Lower leg skin (tissue), 4 donors: Measurements from ENCODE around the gene PTGES. TPM values are rescaled to one million over a fixed set of nuclear protein-coding genes. Genes with fewer than 3 reads are reported as not detected.
"Not testable (repeated sequence)": the region's sequence is repeated elsewhere in the genome, so short reads cannot be mapped to it uniquely, and the experiment has no call there.

Source experiments
- DNase-seq, 2 donors: peaks; one replicate each; pipeline ENCODE4 v3.0.0-alpha.2; 2019; ENCODE audit warnings: low spot score in 2 of 2
- H3K4me3 ChIP-seq: fragments of 200-600 bp; sonication (generic); 2 replicates; pipeline ENCODE4 v1.5.1; 2017; ENCODE audit warnings: mild to moderate bottlenecking, low read depth; ENCODE audit not compliant: poor library complexity, severe bottlenecking
- POLR2A ChIP-seq, 2 donors: fragments of 450-650 bp; IDR thresholded peaks; one replicate each; pipeline ENCODE4 v1.6.1; 2016 to 2017; ENCODE audit warnings: antibody characterized with exemption in 2 of 2, mild to moderate bottlenecking in 1 of 2, moderate library complexity in 1 of 2
- WGBS, 2 donors: methylation state at CpG; one replicate each; pipeline ENCODE4 v1.1.5; 2018; 5-methylcytosine and 5-hydroxymethylcytosine counted together
- intact Hi-C: fragments of 100-400 bp; cut with DNase I; formaldehyde crosslinking; loops from one replicate; pipeline ENCODE4 v1.15.0; 2023; ENCODE audit warnings: low total_unique reads
- total RNA-seq, 4 donors: library from RNA; depleted of rRNA; stranded (reverse); fragments of >200 nt; gene quantifications; one replicate each; pipeline ENCODE4 v1.1.0, GENCODE V29; 2016
- TF ChIP-seq, protein P1 (sequence below), 3 donors: fragments of 450-650 bp; IDR thresholded peaks; one replicate each; pipeline ENCODE4 v1.5.1; 2016; ENCODE audit warnings: antibody characterized with exemption in 3 of 3, mild to moderate bottlenecking in 3 of 3, moderate library complexity in 2 of 3

Gene PTGES
- total RNA-seq, 4 donors from 2014 or later, result 14.4 to 28.7 (median 23.2) TPM

DNA sequence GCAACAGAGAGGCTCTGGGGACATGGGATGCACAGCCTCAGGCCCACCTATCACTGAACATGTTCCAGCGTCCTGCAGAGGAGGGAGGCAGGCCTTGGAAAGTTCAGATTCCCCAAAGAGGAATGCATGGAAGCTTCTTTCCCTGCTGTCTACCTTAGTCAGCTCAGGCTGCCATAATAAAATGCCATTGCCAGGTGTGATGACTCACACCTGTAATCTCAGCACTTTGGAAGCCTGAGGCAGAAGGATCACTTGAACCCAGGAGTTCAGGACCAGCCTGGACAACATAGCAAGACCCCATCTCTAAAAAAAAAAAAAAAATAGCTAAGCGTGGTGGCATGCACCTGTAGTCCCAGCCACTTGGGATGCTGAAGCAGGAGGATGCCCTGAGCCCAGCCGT is 25.6 kb upstream of the PTGES start:
- intact Hi-C loops, result loop anchor here (5.0 to 10.0 kb wide), 2 partner anchors 141 to 644 kb away; no protein-coding TSS in a partner anchor
- H3K4me3 ChIP-seq, result no peak overlapping the region
- WGBS, 2 donors, result 77 to 90% methylated on average over 3 of the region's 3 CpGs
- no peak for DNase-seq
- TF ChIP-seq, protein P1, sequence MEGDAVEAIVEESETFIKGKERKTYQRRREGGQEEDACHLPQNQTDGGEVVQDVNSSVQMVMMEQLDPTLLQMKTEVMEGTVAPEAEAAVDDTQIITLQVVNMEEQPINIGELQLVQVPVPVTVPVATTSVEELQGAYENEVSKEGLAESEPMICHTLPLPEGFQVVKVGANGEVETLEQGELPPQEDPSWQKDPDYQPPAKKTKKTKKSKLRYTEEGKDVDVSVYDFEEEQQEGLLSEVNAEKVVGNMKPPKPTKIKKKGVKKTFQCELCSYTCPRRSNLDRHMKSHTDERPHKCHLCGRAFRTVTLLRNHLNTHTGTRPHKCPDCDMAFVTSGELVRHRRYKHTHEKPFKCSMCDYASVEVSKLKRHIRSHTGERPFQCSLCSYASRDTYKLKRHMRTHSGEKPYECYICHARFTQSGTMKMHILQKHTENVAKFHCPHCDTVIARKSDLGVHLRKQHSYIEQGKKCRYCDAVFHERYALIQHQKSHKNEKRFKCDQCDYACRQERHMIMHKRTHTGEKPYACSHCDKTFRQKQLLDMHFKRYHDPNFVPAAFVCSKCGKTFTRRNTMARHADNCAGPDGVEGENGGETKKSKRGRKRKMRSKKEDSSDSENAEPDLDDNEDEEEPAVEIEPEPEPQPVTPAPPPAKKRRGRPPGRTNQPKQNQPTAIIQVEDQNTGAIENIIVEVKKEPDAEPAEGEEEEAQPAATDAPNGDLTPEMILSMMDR (IDR thresholded peaks at IDR 0.05), result no peak
- no peak for TF ChIP-seq POLR2A (IDR thresholded peaks at IDR 0.05)

DNA sequence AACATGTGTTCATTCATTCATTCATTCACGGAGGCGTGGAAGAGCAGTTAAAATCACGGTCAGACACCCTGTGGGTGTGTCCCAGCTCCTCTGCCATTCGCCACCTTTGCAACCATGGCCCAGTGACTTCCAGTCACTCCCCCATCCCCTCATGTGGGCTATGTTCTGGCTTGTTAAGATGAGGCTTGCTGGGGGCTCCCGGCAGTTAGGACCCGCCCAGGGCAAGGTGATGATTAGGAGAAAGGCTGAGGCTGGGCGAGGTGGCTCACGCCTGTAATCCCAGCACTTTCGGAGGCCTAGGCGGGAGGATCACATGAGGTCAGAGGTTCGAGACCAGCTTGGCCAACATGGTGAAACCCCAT is 24.9 kb upstream of the PTGES start:
- H3K4me3 ChIP-seq, result no peak overlapping the region
- intact Hi-C loops, result loop anchor here (5.0 to 10.0 kb wide), 2 partner anchors 140 to 643 kb away; no protein-coding TSS in a partner anchor
- WGBS, 2 donors, result 47 to 60% methylated on average over 11 of the region's 11 CpGs

DNA sequence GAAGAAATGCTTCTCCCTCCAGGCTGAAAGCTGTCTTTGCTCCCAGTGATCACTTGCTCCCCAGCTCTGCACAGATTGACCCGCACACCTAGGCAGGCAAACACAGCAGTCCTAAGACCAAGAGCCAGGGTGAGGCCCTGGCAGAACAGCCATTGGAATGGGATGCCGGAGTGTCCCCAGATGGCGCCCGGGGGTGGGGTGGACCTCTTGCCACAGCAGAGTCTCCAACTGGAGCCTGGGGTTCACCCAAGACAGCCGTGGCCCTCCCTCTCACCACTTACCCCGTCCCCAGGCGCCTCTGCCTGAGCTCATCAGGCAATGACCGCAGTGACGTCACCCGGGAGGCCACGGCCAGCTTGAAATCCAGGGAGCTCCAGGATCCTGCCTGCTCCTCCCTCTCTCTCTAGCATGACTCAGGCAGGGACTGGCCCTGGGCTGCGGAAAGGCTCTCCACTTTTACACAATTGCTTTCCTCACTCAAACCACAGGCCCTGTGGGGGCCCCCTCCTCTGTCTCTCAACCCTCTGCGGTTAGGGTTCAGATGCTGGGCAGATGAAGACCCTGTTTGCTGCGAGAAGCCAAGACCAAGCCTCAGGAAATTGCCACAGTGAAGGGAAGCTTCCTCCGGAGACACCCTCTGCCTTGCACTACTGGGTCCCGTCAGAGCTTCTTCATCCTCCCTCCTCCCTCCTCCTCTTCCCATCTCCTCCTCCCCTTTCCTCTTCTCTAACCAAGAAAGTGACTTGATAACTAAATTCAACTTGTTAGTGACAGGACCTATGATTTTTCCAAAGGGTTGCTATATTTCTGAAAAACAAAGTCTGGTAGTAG is 24.3 kb upstream of the PTGES start:
- no peak for TF ChIP-seq POLR2A (IDR thresholded peaks at IDR 0.05)
- TF ChIP-seq, protein P1 (IDR thresholded peaks at IDR 0.05), result no peak
- 13 to 14% methylated on average over 11 to 13 of the region's 16 CpGs for WGBS, 2 donors
- DNase-seq, result peak; percentile 93 to 99
- intact Hi-C loops, result loop anchor here (5.0 to 10.0 kb wide), 2 partner anchors 140 to 642 kb away; no protein-coding TSS in a partner anchor
- H3K4me3 ChIP-seq, result no peak overlapping the region

More for the DNA sequence above, 24.9 kb upstream of the PTGES start:
- no peak for TF ChIP-seq POLR2A (IDR thresholded peaks at IDR 0.05)
- TF ChIP-seq, protein P1 (IDR thresholded peaks at IDR 0.05), result no peak
- DNase-seq, result no peak

DNA sequence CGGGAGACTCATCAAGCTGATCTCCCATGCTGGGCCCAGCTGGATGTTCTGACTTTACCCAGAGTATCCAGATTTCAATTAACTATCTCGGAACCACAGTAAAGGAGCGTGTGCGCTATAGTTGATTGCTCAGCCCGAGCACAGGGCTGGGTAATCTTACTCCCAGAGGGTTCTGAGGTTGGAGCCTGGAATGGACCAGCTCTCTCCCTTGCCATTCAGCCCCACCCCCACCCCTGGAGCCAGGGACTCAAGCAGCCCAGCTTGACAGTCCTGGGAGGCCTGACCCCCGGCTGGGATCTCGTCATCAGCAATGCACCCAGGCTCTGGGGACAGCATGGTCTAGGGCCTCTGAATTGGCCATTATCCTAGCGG is 23.7 kb upstream of the PTGES start:
- WGBS, 2 donors, result 51 to 59% methylated on average over 7 to 8 of the region's 8 CpGs
- intact Hi-C loops, result loop anchor here (5.0 to 10.0 kb wide), 2 partner anchors 139 to 642 kb away; no protein-coding TSS in a partner anchor
- TF ChIP-seq, protein P1 (IDR thresholded peaks at IDR 0.05), result no peak
- TF ChIP-seq POLR2A (IDR thresholded peaks at IDR 0.05), result no peak
- no peak overlapping the region for H3K4me3 ChIP-seq
- no peak for DNase-seq

DNA sequence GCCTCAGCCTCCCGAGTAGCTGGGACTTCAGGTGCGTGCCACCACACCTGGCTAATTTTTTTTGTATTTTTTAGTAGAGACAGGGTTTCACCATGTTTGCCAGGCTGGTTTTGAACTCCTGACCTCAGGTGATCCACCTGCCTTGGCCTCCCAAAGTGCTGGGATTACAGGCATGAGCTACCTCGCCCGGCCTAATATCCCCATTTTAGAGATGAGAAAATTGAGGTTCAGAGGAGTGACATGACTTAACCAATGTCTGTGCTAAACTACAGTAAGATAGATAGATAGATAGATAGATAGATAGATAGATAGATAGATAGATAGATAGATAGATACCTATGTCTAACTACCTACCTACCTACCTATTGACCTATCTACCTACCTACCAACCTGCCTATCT is 23.3 kb upstream of the PTGES start:
- not testable (repeated sequence) for DNase-seq, H3K4me3 ChIP-seq
- WGBS, 2 donors, result 86 to 88% methylated on average over 4 of the region's 4 CpGs
- intact Hi-C loops, result loop anchor here (5.0 to 10.0 kb wide), 2 partner anchors 139 to 641 kb away; no protein-coding TSS in a partner anchor

DNA sequence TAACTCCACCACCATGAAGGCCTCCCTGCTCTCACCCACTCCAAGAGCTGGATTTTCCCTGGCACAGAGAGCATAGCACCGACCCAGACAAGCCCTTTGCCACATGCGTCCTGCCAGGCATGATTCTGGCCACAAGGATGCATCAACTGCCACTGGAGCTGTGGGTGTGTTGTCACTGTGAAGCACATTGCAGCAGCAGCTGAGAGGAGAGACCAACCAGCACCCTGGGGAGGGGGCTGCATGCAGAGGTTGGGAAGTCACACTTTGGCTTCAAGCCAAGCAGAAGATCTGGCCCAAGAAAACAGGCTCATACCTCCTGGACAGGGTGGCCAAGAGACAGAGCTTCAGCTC is 22.6 kb upstream of the PTGES start:
- WGBS, 2 donors, result 25 to 32% methylated on average over 2 of the region's 2 CpGs
- no peak overlapping the region for H3K4me3 ChIP-seq
- DNase-seq, result no peak
- intact Hi-C loops, result loop anchor here (5.0 to 10.0 kb wide), 2 partner anchors 138 to 641 kb away; no protein-coding TSS in a partner anchor
- TF ChIP-seq, protein P1 (IDR thresholded peaks at IDR 0.05), result no peak
- no peak for TF ChIP-seq POLR2A (IDR thresholded peaks at IDR 0.05)
